Subcutaneous adipose tissue (tissue), 4 donors: ENCODE data around the gene EPM2A. TPM values are rescaled to one million over a fixed set of nuclear protein-coding genes. Genes with fewer than 3 reads are reported as not detected.

Source experiments
- CTCF ChIP-seq: fragments of 450-650 bp; IDR thresholded peaks from one replicate; pipeline ENCODE4 v1.5.1; 2016; ENCODE audit warnings: low read depth, mild to moderate bottlenecking, control low read depth, antibody characterized with exemption, moderate library complexity
- total RNA-seq, 4 donors: library from RNA; depleted of rRNA; stranded (reverse); fragments of >200 nt; gene quantifications; one replicate each; pipeline ENCODE4 v1.1.0, GENCODE V29; 2016

The EPM2A gene
- total RNA-seq, 4 donors from 2014 or later = 7.3 to 30.7 (median 19.4) TPM

GRCh38 chr6:145743332-145743731 lies 8.0 kb upstream of the EPM2A start:
- no peak for TF ChIP-seq CTCF

GRCh38 chr6:145738265-145738664 lies 2.9 kb upstream of the EPM2A start:
- no peak for TF ChIP-seq CTCF

GRCh38 chr6:145736661-145737144 lies 1.4 kb upstream of the EPM2A start:
- TF ChIP-seq CTCF = no peak

- TF ChIP-seq CTCF = no peak
Observed at GRCh38 chr6:145734486-145735355, 599 bp downstream of the EPM2A start.

- no peak for TF ChIP-seq CTCF
Observed at GRCh38 chr6:145733810-145734209, 1.5 kb downstream of the EPM2A start.

GRCh38 chr6:145733207-145733606 lies 2.1 kb downstream of the EPM2A start:
- no peak for TF ChIP-seq CTCF

- TF ChIP-seq CTCF = no peak
Observed at GRCh38 chr6:145731447-145731846, 3.9 kb downstream of the EPM2A start.
